ENCODE measurements around the gene RBBP5.

- TF ChIP-seq CTCF (IDR thresholded peaks at IDR 0.05) = no peak
- no peak for TF ChIP-seq POLR2A (IDR thresholded peaks at IDR 0.05)
Measured at GRCh38 chr1:205129447-205130029, 7.8 kb upstream of the RBBP5 start.
